Measurements from ENCODE around the gene RAPSN.

Gene RAPSN

DNA sequence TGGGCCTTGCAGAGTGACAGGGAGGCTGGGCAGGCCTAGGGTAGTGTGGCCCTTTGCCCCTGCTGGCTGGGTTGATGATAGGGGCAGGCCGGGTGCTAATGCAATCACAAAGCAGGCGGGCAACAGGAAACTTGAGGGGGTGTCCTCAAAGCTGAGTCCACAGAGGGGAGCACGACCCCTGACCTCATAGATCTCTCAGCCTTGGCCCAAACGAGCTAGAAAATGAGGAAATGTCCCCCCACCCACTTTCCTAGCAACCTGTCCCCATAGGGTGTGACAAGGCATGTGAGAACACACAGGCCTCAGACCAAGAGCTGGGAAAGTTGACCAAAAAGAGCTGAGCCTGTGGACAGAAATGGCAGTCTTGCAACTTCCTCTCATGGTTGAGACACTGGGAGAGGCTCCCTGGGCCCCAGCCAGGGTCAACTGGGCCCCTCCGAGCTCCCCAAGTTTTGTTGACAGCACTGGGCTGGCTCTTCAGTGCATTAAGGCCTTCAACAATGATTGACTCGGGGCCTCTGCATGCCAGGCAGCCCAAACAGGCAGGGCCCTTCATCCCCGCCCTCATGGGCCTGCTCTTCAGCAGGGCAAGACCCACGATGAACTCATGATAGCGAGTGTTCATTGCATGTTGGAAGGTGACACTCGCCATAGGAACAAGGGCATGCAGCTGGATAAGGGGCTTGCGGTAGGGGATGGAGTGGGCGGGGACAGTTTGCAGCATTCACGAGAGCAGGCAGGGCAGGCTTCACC, 60.8 kb downstream of the RAPSN start:
- no peak for DNase-seq

Measured in CD4-positive, alpha-beta T cell treated with Interleukin-17A for 1 hour (primary cell).